Epithelial cell of alveolus of lung (primary cell): ENCODE data around the gene ICA1L. TPM values are rescaled to one million over a fixed set of nuclear protein-coding genes. Genes with fewer than 3 reads are reported as not detected.

Experiments used
- total RNA-seq: library from RNA; depleted of rRNA; stranded (reverse); fragments of >200 nt; gene quantifications from 2 replicates; pipeline ENCODE4 v1.2.1, GENCODE V29; 2015

The ICA1L gene
- 1.8 and 4.9 TPM in 2 replicates for total RNA-seq

DNA sequence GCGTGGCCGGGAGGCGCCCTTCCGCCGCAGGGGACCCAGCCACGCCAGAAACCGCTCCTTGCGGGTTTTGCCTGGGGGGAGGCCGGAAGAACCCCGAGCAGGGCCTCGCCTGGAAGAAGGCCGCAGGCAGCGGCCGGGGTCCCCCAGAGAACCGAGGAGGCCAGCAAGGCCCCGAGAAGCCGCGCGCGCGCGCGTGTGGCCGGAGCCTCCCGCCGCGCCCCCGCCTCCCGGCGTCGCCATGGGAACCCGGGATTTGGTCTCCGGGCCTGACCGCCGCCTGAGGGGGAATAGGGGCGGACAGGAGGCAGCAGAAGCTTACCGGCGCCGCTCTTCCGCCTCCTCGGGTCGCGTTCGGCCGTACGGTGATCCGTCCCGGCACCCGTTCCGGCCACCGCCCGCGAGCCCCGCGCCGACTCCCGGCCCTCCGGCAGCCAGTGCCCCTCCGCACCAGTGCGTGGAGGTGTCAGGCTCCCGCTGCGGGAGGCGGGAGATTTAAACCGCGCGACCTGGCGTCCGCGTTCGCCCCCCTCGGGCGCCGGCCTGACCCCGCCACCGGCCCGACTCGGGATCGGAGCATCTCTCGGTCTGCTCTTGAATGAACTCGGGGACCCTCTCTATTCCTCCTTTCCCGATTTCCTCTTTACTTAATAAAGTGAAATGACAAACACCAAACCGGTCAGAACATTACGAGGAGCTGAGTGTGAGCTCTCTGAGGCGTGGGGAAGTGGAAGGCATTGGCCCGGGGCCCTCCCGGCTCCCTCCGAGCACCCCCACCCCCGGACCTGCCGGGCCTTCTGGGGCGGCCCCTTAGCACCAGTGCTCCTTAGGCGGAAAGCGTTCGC, at the start of gene ICA1L:
Gene ICA1L, minus strand, starts transcription at position 467 of the 842 bp plus-strand sequence. CDS start 42,757 bp downstream, outside the sequence.

DNA sequence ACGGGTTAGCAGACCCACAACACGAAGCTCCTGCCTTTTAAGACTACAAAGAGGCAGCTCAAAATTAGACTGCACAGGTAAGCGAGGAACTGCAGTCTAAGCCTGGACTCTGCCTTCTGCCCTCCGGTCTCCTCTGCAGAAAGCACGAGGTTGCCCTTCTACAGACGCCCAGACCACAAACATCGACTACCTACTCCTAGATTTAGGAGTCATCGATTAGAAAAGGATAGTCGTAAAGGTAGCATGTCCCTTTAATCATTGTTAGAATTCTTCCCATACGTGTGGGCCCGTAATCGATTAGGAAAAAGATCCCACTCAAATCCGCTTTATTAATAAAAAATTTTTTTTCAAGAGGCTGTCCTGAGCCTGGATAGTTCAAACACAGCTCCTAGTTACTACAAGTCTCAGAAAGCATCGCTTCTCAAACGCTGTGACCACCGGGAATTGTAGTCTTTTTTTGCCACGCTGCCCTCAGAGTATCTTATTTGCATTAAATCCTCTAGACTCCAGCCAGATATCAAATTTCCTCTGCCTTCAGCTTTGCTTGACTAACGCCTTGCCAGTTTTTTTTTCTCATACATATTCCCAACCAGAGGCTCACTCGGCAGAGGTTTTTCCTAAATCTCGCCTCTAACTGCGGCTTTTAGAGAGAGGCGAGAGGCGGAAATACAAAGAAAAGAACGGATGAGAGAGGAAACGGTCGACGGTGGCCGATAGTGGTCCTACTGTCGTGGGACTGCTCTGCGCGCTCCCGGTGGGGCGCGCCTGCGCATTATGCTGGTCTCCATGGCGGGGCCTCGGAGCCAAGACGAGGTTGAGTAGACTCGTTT, 40.2 kb upstream of the ICA1L start, which contains the start of the genes CARF and WDR12:
Gene CARF, plus strand, starts transcription at position 764 of the 830 bp plus-strand sequence. CDS start 29,628 bp downstream, outside the sequence.
Gene WDR12, minus strand, starts transcription at position 162 of the 830 bp plus-strand sequence. CDS start 197 bp downstream, outside the sequence.

Other genes with a start within 250 kb of the ICA1L start
- 2.6 and 5.9 TPM in 2 replicates for gene FAM117B, start 236.8 kb downstream of the ICA1L start, total RNA-seq
- gene WDR12, start 39.9 kb upstream of the ICA1L start, total RNA-seq = 6.4 and 18.4 TPM in 2 replicates
- 3.6 and 11.3 TPM in 2 replicates for gene CARF, start 40.5 kb upstream of the ICA1L start, total RNA-seq
- 11.3 and 12.5 TPM in 2 replicates for gene NBEAL1, start 143.1 kb upstream of the ICA1L start, total RNA-seq